Esophagus (tissue), 2 donors: ENCODE results near the gene HBG2. TPM values are rescaled to one million over a fixed set of nuclear protein-coding genes. Genes with fewer than 3 reads are reported as not detected.

ENCODE experiments used
- H3K27ac ChIP-seq, 2 donors: one replicate each; pipeline ENCODE4 v1.5.1; 2013; ENCODE audit warnings: low read depth in 2 of 2, mild to moderate bottlenecking in 2 of 2, inconsistent platforms in 1 of 2, low read length in 1 of 2, moderate library complexity in 1 of 2
- H3K27me3 ChIP-seq, 2 donors: one replicate each; pipeline ENCODE4 v1.6.1; 2013; ENCODE audit warnings: low read length in 2 of 2, control low read depth in 1 of 2, mild to moderate bottlenecking in 1 of 2; ENCODE audit not compliant: insufficient read depth in 2 of 2, control insufficient read depth in 1 of 2
- H3K36me3 ChIP-seq, 2 donors: one replicate each; pipeline ENCODE4 v1.6.1; 2013; ENCODE audit warnings: low read length in 1 of 2; ENCODE audit not compliant: control insufficient read depth in 2 of 2, insufficient read depth in 2 of 2
- H3K4me1 ChIP-seq, 2 donors: one replicate each; pipeline ENCODE4 v1.6.1; 2013; ENCODE audit warnings: low read length in 1 of 2; ENCODE audit not compliant: control insufficient read depth in 2 of 2, insufficient read depth in 2 of 2
- H3K4me3 ChIP-seq, 2 donors: one replicate each; pipeline ENCODE4 v1.5.1; 2013; ENCODE audit warnings: low read length in 2 of 2, mild to moderate bottlenecking in 2 of 2, low read depth in 1 of 2, moderate library complexity in 1 of 2
- H3K9me3 ChIP-seq, 2 donors: one replicate each; pipeline ENCODE4 v1.6.1; 2013; ENCODE audit warnings: mild to moderate bottlenecking in 2 of 2, low read depth in 1 of 2, low read length in 1 of 2, moderate library complexity in 1 of 2; ENCODE audit not compliant: control insufficient read depth in 2 of 2, insufficient read depth in 1 of 2
- WGBS, 2 donors: extraction: QIAGEN DNeasy Blood & Tissue Kit; methylation state at CpG; one replicate each; pipeline ENCODE4 v1.1.7; 2013; 5-methylcytosine and 5-hydroxymethylcytosine counted together
- polyA plus RNA-seq, 2 donors: library from polyadenylated mRNA; stranded (reverse); fragments of 200-250 nt; gene quantifications; one replicate each; pipeline ENCODE4 v1.2.3, GENCODE V29; 2013
- donor health status: healthy with polysubstance abuse.
- donor health status: Bipolar disorder and iron deficiency.

The HBG2 gene
- polyA plus RNA-seq, 2 donors = not detected

- no peak overlapping the region for H3K27ac ChIP-seq
- 83 to 84% methylated on average over 2 of the region's 2 CpGs for WGBS, 2 donors
- H3K27me3 ChIP-seq = no peaks in the 10 kb centered on the region
- no peaks in the 10 kb centered on the region for H3K4me1 ChIP-seq
- no peaks in the 10 kb centered on the region for H3K9me3 ChIP-seq
- H3K4me3 ChIP-seq = no peak overlapping the region
- no peaks in the 10 kb centered on the region for H3K36me3 ChIP-seq
Measured at GRCh38 chr11:5245155-5245554, 9.4 kb downstream of the HBG2 start.

GRCh38 chr11:5243816-5244180 lies 10.8 kb downstream of the HBG2 start:
- Histone ChIP-seq H3K9me3 (no peaks in the 10 kb centered on the region), H3K36me3 (no peaks in the 10 kb centered on the region), H3K4me3 (no peak overlapping the region), H3K4me1 (no peaks in the 10 kb centered on the region), H3K27me3 (no peaks in the 10 kb centered on the region), H3K27ac (no peak overlapping the region)
- 81 to 85% methylated on average over 4 of the region's 4 CpGs for WGBS, 2 donors

GRCh38 chr11:5242933-5243815 lies 11.4 kb downstream of the HBG2 start:
- Histone ChIP-seq H3K27me3 (no peaks in the 10 kb centered on the region), H3K4me3 (no peak overlapping the region), H3K27ac (no peak overlapping the region), H3K9me3 (no peaks in the 10 kb centered on the region), H3K4me1 (no peaks in the 10 kb centered on the region), H3K36me3 (no peaks in the 10 kb centered on the region)
- WGBS, 2 donors = 72 to 73% methylated on average over 7 of the region's 7 CpGs

DNA sequence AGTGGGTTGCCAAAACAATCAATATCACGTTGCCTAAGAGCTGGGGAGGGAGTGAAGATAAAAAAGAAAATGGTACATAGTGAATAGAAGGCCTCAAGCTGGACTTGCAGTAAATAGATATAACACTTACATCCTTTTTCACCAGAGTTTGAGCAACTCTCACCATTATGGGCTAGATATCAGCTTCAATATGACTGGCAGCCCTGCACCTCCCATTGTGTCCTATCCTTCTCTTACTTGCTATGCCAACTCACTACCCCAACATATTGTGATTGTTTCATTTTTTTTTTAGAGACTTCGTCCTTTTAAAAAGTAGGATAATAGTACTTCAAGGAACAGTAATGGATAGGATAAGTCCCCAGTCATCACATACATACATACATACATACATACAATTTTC lies 12.4 kb downstream of the HBG2 start:
- Histone ChIP-seq H3K4me1 (no peaks in the 10 kb centered on the region), H3K9me3 (no peaks in the 10 kb centered on the region)
- 51 to 59% methylated on average over 2 of the region's 2 CpGs for WGBS, 2 donors

GRCh38 chr11:5241458-5241857 lies 13.1 kb downstream of the HBG2 start:
- Histone ChIP-seq H3K27me3 (no peaks in the 10 kb centered on the region), H3K36me3 (no peaks in the 10 kb centered on the region), H3K27ac (no peak overlapping the region), H3K9me3 (no peaks in the 10 kb centered on the region), H3K4me3 (no peak overlapping the region), H3K4me1 (no peaks in the 10 kb centered on the region)
- 63 to 67% methylated on average over 3 of the region's 3 CpGs for WGBS, 2 donors

More for the DNA sequence above, 12.4 kb downstream of the HBG2 start:
- Histone ChIP-seq H3K27me3 (no peaks in the 10 kb centered on the region), H3K4me3 (no peak overlapping the region), H3K27ac (no peak overlapping the region), H3K36me3 (no peaks in the 10 kb centered on the region)

DNA sequence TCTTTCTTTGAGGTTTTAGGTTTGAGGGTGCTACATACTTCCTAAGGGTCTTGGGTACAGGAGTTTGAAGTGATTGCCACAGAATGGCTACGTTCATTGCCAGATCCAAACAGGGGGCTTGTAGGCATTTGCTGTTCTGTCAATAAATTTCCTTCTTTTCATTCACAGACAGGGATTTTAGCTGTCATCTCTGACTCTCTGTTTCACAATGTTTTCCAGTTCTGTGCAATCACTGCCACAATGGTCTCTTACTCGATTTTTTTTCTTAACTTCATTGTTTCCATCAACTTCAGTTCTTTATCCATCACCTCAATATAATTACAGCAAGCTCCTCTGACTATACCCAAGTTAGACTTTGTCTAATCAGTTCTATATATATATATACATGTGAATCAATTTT lies 14.1 kb downstream of the HBG2 start:
- no peak overlapping the region for H3K27ac ChIP-seq
- H3K9me3 ChIP-seq = no peaks in the 10 kb centered on the region
- H3K4me3 ChIP-seq = no peak overlapping the region
- 59 to 71% methylated on average over 2 of the region's 2 CpGs for WGBS, 2 donors
- H3K27me3 ChIP-seq = no peaks in the 10 kb centered on the region
- no peaks in the 10 kb centered on the region for H3K36me3 ChIP-seq
- no peaks in the 10 kb centered on the region for H3K4me1 ChIP-seq

- Histone ChIP-seq H3K4me3 (no peak overlapping the region), H3K9me3 (no peaks in the 10 kb centered on the region), H3K27ac (no peak overlapping the region), H3K4me1 (no peaks in the 10 kb centered on the region), H3K36me3 (no peaks in the 10 kb centered on the region), H3K27me3 (no peaks in the 10 kb centered on the region)
- WGBS, 2 donors = 74 to 85% methylated on average over 1 of the region's 1 CpG
Measured at GRCh38 chr11:5240056-5240455, 14.5 kb downstream of the HBG2 start.

DNA sequence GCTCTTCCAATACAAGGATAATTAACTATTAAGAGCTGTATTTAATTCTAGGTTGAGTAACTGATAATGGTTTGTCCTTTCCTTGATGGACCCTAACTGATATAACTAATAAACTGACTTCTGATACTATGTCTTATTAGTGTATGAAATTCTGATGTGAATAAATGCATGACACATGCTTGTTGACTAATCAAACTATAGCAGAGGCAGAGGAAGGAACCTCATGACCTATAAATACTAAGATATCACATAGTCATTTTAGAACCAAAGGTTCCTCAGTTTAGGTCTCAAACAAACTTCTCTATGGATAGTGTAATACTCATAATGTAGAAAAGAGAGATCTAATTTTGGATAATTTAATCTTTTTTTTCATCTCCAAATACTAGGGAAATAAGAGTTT lies 15.5 kb downstream of the HBG2 start:
- H3K27ac ChIP-seq = no peak overlapping the region
- H3K27me3 ChIP-seq = no peaks in the 10 kb centered on the region
- H3K36me3 ChIP-seq = no peaks in the 10 kb centered on the region
- H3K9me3 ChIP-seq = no peaks in the 10 kb centered on the region
- H3K4me3 ChIP-seq = no peak overlapping the region
- no peaks in the 10 kb centered on the region for H3K4me1 ChIP-seq

DNA sequence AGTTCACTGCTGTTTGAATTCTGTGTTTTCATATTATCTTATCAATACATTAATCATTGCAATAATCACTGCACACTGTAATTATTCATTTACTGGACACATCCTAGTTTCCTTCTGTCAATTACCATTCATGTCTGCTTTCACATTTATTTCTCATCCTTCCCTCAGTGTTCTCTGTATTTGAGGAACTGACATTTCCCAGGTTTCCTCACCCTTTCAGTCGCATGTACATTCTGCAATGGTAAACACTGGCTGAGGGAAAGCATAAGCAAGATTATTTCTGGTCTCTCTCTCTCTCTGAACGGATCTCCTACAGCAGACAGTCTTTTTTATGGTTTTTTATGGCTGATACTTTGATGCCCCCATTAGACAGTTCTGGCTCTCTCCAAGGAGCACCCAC lies 16.1 kb downstream of the HBG2 start:
- 42 to 43% methylated on average over 2 of the region's 2 CpGs for WGBS, 2 donors
- Histone ChIP-seq H3K27ac (no peak overlapping the region), H3K9me3 (no peaks in the 10 kb centered on the region), H3K4me3 (no peak overlapping the region), H3K36me3 (no peaks in the 10 kb centered on the region), H3K27me3 (no peaks in the 10 kb centered on the region), H3K4me1 (no peaks in the 10 kb centered on the region)

DNA sequence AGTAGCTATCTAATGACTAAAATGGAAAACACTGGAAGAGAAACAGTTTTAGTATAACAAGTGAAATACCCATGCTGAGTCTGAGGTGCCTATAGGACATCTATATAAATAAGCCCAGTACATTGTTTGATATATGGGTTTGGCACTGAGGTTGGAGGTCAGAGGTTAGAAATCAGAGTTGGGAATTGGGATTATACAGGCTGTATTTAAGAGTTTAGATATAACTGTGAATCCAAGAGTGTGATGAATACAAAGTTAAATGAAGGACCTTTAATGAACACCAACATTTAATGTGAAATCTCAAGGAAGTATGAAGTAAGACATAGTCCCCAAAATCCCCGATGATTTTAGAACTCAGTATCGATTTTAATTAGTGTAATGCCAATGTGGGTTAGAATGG lies 17.2 kb downstream of the HBG2 start:
- peaks cover 0 to 2% of the 10 kb centered on the region in 2 donors for H3K9me3 ChIP-seq
- no peak overlapping the region for H3K4me3 ChIP-seq
- H3K4me1 ChIP-seq = no peaks in the 10 kb centered on the region
- H3K27ac ChIP-seq = no peak overlapping the region
- no peaks in the 10 kb centered on the region for H3K36me3 ChIP-seq
- WGBS, 2 donors = 51 to 92% methylated on average over 2 of the region's 2 CpGs
- no peaks in the 10 kb centered on the region for H3K27me3 ChIP-seq
